PFSK-1 (cell line): ENCODE data around the gene C1orf141.

Experiments used
- POLR2AphosphoS5 ChIP-seq: IDR thresholded peaks from 2 replicates; pipeline ENCODE4 v1.6.1; 2012; ENCODE audit warnings: low read depth, mild to moderate bottlenecking, control low read depth, low read length, moderate library complexity
- SIN3A ChIP-seq: IDR thresholded peaks from 2 replicates; pipeline ENCODE4 v1.6.1; 2012; ENCODE audit warnings: mild to moderate bottlenecking, low read length, moderate library complexity, borderline replicate concordance; ENCODE audit not compliant: insufficient read depth
- TF ChIP-seq, protein P1 (sequence below), 2 experiments: IDR thresholded peaks; 2 replicates each; pipeline versions ENCODE4 v1.6.1 to v1.8.0; 2011 to 2012; ENCODE audit warnings: low read depth in 2 of 2, low read length in 2 of 2, control low read depth in 1 of 2, inconsistent platforms in 1 of 2, mild to moderate bottlenecking in 1 of 2, moderate library complexity in 1 of 2; ENCODE audit not compliant: insufficient read depth in 1 of 2

DNA sequence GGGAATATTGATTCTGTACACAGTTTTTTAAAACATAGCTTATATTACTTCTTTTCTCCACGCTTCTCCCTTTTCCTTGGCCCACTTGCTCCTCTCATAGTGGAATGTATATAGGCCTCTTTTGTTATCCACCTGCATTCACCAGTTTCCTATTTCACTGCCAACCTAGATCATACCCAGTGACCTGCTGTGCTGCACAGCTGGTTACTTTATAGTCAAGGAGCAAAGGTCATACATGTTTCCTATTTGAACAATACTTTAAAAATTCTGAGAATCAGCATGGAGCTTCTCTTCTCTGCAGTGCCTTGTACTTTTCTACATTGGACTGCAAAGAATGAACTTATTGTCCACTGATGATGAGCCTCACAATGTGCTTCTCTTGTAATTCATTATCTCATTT, 76.5 kb downstream of the C1orf141 start:
- TF ChIP-seq SIN3A (no peak), POLR2AphosphoS5 (no peak)
- TF ChIP-seq, protein P1, sequence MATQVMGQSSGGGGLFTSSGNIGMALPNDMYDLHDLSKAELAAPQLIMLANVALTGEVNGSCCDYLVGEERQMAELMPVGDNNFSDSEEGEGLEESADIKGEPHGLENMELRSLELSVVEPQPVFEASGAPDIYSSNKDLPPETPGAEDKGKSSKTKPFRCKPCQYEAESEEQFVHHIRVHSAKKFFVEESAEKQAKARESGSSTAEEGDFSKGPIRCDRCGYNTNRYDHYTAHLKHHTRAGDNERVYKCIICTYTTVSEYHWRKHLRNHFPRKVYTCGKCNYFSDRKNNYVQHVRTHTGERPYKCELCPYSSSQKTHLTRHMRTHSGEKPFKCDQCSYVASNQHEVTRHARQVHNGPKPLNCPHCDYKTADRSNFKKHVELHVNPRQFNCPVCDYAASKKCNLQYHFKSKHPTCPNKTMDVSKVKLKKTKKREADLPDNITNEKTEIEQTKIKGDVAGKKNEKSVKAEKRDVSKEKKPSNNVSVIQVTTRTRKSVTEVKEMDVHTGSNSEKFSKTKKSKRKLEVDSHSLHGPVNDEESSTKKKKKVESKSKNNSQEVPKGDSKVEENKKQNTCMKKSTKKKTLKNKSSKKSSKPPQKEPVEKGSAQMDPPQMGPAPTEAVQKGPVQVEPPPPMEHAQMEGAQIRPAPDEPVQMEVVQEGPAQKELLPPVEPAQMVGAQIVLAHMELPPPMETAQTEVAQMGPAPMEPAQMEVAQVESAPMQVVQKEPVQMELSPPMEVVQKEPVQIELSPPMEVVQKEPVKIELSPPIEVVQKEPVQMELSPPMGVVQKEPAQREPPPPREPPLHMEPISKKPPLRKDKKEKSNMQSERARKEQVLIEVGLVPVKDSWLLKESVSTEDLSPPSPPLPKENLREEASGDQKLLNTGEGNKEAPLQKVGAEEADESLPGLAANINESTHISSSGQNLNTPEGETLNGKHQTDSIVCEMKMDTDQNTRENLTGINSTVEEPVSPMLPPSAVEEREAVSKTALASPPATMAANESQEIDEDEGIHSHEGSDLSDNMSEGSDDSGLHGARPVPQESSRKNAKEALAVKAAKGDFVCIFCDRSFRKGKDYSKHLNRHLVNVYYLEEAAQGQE (IDR thresholded peaks at IDR 0.05; ENCODE audit: insufficient read depth in 1 of 2, low read depth in 2 of 2, low read length in 2 of 2) = no peak
